ENCODE data around the gene ENTPD2.

DNA sequence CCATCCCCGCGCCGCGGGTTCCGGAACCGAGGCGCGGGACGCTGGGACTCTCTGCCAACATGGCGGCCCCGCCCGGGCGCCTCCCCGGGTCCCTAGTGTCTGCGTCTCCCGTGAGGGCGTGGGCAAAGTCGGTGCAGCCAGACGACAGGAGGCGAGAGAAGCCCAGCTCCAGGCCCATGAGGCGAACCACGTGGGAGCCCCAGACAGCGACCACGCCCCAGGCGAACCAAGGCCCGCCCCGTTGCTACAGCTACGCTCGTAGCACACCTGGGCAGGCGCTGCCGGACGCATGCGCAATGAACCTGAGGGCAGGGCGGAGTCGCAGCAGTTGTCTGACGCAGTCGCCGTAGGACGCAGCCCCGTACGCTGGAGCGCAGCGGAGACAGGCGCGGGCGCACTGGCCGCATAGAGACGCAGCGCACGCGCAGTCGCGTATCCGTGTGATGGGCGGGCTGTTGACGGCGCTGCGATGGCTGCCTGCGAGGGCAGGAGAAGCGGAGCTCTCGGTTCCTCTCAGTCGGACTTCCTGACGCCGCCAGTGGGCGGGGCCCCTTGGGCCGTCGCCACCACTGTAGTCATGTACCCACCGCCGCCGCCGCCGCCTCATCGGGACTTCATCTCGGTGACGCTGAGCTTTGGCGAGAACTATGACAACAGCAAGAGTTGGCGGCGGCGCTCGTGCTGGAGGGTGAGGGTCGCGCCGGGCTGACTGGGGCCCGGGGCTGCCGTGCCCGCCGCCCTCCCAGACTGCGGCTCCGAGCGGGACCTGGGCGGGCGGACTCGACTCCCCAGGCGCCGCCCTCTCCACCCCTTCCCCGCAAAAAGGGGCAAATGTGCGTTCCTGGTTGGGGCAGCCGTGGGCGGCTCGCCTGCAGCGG lies 32.9 kb upstream of the ENTPD2 start, which contains the start of gene MAN1B1:
- TF ChIP-seq CTCF (conservative IDR thresholded peaks at IDR 0.05 in 1 of 2, IDR thresholded peaks at IDR 0.05 in 1 of 2; ENCODE audit: low read depth in 1 of 2, low read length in 2 of 2) (no peak), EZH2 (IDR thresholded peaks at IDR 0.05; ENCODE audit: low read length, missing control alignments) (no peak)

Measured in fibroblast of lung (primary cell).